Urinary bladder (tissue), 4 donors: Measurements from ENCODE around the gene POU2F1. TPM values are rescaled to one million over a fixed set of nuclear protein-coding genes. Genes with fewer than 3 reads are reported as not detected.
"Not testable (repeated sequence)": the region's sequence is repeated elsewhere in the genome, so short reads cannot be mapped to it uniquely, and the experiment has no call there.

Experiments used
- DNase-seq: peaks from one replicate; pipeline ENCODE4 v3.0.0-alpha.2; 2015; ENCODE audit errors: extremely low spot score
- H3K27ac ChIP-seq: one replicate; pipeline ENCODE4 v1.5.1; 2013; ENCODE audit warnings: low read depth, mild to moderate bottlenecking, moderate library complexity
- H3K36me3 ChIP-seq: one replicate; pipeline ENCODE4 v1.6.1; 2013; ENCODE audit warnings: mild to moderate bottlenecking, moderate library complexity; ENCODE audit not compliant: insufficient read depth
- H3K4me1 ChIP-seq: one replicate; pipeline ENCODE4 v1.6.1; 2013; ENCODE audit warnings: mild to moderate bottlenecking, moderate library complexity; ENCODE audit not compliant: insufficient read depth
- H3K4me3 ChIP-seq: one replicate; pipeline ENCODE4 v1.5.1; 2013; ENCODE audit warnings: low read depth, low read length
- WGBS: extraction: QIAGEN DNeasy Blood & Tissue Kit; methylation state at CpG from one replicate; pipeline ENCODE4 v1.1.7; 2013; 5-methylcytosine and 5-hydroxymethylcytosine counted together
- polyA plus RNA-seq: library from polyadenylated mRNA; stranded (reverse); fragments of 200-250 nt; gene quantifications from one replicate; pipeline ENCODE4 v1.2.3, GENCODE V29; 2013
- total RNA-seq: library from RNA; depleted of rRNA; stranded (reverse); fragments of >200 nt; gene quantifications from one replicate; pipeline ENCODE4 v1.2.3, GENCODE V29; 2014
- donor health status: healthy with polysubstance abuse.
- donor health status: healthy.

POU2F1 gene
- total and polyA plus RNA-seq, 2 donors: 2.2 to 31.3 TPM

DNA sequence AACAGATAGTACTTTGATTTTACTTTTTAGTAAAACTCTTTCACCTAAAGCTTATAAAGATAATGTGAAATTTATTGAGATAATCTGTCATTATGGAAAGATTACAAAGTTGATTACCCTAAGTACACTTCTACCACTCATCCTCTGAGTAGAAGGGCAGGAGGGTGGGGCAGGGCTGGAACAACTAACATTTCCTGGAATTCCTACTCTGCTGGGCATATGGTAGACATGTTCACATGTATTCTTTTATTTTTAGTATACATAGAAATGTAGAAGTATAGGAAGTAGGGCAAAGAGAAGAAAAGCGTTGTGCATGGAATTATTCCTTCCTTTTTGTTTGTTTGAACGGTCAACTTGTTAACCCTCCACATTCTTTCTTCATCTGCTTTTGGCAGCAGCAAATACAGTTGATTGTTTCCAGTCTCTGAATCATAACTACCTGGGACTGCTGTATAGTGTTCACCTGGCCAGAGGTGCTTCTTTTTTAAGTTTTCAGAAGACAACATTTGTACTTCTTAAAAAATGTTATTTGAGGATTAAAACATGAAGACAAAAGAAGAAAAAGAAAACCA, 85.1 kb downstream of the POU2F1 start:
- Histone ChIP-seq H3K4me1 (peaks cover 1% of the 10 kb centered on the region), H3K4me3 (no peak overlapping the region), H3K27ac (no peak overlapping the region), H3K36me3 (no peaks in the 10 kb centered on the region)
- WGBS: 47% methylated on average over 2 of the region's 2 CpGs
- no peak for DNase-seq

DNA sequence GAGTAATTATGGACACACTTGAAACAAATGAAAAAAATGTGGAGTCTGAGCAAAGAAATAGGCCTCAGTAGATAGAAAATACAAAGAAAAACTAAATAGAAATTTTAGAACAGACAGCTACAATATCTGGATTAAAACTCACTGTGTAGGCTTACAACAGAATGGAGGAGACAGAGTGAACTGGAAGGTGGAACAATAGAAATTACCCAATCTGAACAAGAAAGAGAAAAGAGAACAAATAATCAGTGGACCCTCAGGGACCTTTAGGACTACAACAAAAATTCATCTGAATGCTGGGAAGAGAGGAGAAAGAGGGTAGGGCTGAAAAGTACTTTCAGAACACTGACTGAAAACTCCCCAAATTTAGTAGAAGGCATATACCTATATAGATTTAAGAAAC, 90.0 kb downstream of the POU2F1 start:
- DNase-seq: no peak
- Histone ChIP-seq H3K4me1 (peaks cover 1% of the 10 kb centered on the region), H3K4me3 (no peak overlapping the region), H3K27ac (no peak overlapping the region), H3K36me3 (no peaks in the 10 kb centered on the region)

GRCh38 chr1:167312871-167313270, 92.2 kb downstream of the POU2F1 start:
- 95% methylated on average over 1 of the region's 1 CpG for WGBS
- Histone ChIP-seq H3K4me1 (no peaks in the 10 kb centered on the region), H3K27ac (no peak overlapping the region), H3K36me3 (no peaks in the 10 kb centered on the region), H3K4me3 (no peak overlapping the region)
- DNase-seq: no peak

GRCh38 chr1:167314671-167315070, 94.0 kb downstream of the POU2F1 start:
- Histone ChIP-seq H3K4me1 (no peaks in the 10 kb centered on the region), H3K36me3 (no peaks in the 10 kb centered on the region), H3K4me3 (no peak overlapping the region), H3K27ac (no peak overlapping the region)
- WGBS: 84% methylated on average over 3 of the region's 3 CpGs
- no peak for DNase-seq

DNA sequence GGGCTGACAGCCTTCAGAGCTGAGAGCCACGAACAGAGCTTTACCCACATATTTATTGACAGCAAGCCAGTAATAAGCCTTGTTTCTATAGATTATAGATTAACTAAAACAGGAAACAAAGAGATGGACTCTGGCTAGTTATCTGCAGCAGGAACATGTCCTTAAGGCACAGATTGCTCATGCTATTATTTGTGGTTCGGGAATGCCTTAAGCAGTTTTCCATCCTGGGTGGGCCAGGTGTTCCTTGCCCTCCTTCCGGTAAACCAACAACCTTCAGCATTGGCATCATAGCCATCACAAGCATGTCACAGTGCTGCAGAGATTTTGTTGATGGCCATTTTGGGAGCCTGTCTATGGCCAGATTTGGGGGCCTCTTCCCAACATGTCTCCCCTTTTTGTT, 96.8 kb downstream of the POU2F1 start:
- H3K27ac ChIP-seq: no peak overlapping the region
- no peak overlapping the region for H3K4me3 ChIP-seq
- DNase-seq: no peak
- H3K36me3 ChIP-seq: no peaks in the 10 kb centered on the region
- WGBS: 80% methylated on average over 3 of the region's 3 CpGs
- H3K4me1 ChIP-seq: no peaks in the 10 kb centered on the region

- H3K4me3 ChIP-seq, H3K4me1 ChIP-seq, H3K27ac ChIP-seq, DNase-seq, H3K36me3 ChIP-seq: not testable (repeated sequence)
- WGBS: over 99% methylated on average over 2 of the region's 2 CpGs
Observed at GRCh38 chr1:167319206-167319605, 98.5 kb downstream of the POU2F1 start.

DNA sequence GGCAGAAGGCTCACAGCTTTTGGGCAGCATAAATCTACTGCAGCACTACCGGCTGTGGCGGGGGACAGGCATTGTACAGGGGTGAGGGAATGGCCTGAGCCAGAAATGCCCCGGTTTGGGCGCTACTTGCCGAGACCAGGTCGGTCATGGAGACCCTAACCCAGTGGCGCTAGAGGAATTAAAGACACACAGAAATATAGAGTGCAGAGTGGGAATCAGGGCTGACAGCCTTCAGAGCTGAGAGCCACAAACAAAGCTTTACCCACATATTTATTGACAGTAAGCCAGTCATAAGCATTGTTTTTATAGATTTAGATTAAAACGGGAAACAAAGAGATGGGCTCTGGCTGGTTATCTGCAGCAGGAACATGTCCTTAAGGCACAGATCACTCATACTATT, 101.8 kb downstream of the POU2F1 start:
- DNase-seq: no peak
- WGBS: 97% methylated on average over 8 of the region's 8 CpGs
- Histone ChIP-seq H3K4me3 (no peak overlapping the region), H3K36me3 (no peaks in the 10 kb centered on the region), H3K27ac (no peak overlapping the region), H3K4me1 (no peaks in the 10 kb centered on the region)

GRCh38 chr1:167325151-167325550, 104.5 kb downstream of the POU2F1 start:
- 100% methylated on average over 1 of the region's 1 CpG for WGBS

DNA sequence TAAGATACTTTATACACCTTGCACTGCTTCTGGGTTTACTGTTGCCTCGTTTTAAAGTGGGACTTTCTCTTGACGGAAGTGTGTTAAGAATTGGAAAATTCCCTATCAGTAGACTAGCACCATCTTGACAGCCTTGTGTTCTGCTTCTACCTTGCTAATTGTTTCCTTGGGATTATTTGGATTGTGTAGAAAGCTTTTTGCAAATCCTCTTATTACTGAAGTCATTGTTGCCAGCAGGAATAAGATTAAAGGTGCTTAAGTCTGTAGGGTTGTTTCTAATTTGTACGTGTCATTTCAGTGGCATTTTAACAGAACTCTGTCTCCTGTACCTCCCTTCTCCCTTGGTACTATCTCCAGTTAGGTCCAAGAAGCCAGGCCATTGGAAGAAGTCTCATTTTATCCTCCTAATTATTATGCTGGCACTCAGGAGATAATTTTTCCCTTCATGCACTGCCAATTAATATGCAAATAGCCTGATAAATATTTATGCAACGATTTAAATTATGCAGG, 107.7 kb downstream of the POU2F1 start:
- H3K4me3 ChIP-seq: no peak overlapping the region
- H3K4me1 ChIP-seq: no peaks in the 10 kb centered on the region
- DNase-seq: no peak
- H3K36me3 ChIP-seq: no peaks in the 10 kb centered on the region
- WGBS: 69% methylated on average over 4 of the region's 4 CpGs
- H3K27ac ChIP-seq: no peak overlapping the region

More at GRCh38 chr1:167325151-167325550, 104.5 kb downstream of the POU2F1 start:
- H3K4me1 ChIP-seq: no peaks in the 10 kb centered on the region
- H3K27ac ChIP-seq: no peak overlapping the region
- no peak for DNase-seq
- no peak overlapping the region for H3K4me3 ChIP-seq
- no peaks in the 10 kb centered on the region for H3K36me3 ChIP-seq

DNA sequence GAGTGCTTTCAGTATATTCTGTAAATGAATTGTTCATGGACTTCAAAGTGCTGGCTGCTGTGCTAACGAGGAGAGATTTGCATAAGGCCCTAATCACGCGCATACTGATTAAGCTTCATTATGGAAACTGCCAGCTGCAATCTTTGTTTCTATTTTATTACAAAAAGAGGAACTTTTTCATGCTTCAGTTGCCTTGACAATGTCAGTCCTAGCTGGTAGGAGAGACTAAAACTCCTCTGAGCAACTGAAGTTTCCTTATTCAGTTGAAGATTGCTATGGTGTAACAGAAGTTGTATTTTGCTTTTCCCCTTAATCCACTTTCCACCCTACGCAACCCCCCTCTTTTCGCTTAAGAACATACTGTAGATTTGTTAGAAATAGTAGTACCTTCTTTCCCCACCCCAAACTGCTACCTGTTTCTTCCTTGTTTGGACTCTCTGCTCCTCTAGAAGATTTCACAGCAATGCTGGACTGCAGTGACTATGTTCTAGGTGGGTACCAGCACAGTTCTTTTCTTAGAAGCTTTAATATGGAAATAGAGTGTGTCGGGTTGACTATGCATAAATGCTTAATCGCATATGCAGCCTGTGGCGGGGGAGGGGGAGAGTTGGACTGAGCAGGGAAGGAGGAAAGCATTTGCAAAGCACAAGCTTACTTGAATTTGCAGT, 108.3 kb downstream of the POU2F1 start:
- Histone ChIP-seq H3K36me3 (no peaks in the 10 kb centered on the region), H3K4me1 (no peaks in the 10 kb centered on the region), H3K27ac (no peak overlapping the region), H3K4me3 (no peak overlapping the region)
- 76% methylated on average over 8 of the region's 8 CpGs for WGBS
- no peak for DNase-seq

GRCh38 chr1:167330601-167331293, 110.1 kb downstream of the POU2F1 start:
- no peak for DNase-seq
- Histone ChIP-seq H3K27ac (no peak overlapping the region), H3K4me1 (no peaks in the 10 kb centered on the region), H3K4me3 (no peak overlapping the region), H3K36me3 (no peaks in the 10 kb centered on the region)
- 91% methylated on average over 1 of the region's 1 CpG for WGBS

- Histone ChIP-seq H3K4me1 (no peaks in the 10 kb centered on the region), H3K27ac (no peak overlapping the region), H3K4me3 (no peak overlapping the region), H3K36me3 (no peaks in the 10 kb centered on the region)
- 57% methylated on average over 2 of the region's 2 CpGs for WGBS
- no peak for DNase-seq
Observed at GRCh38 chr1:167331650-167332049, 111.0 kb downstream of the POU2F1 start.

GRCh38 chr1:167332503-167332902, 111.8 kb downstream of the POU2F1 start:
- Histone ChIP-seq H3K36me3 (no peaks in the 10 kb centered on the region), H3K4me1 (no peaks in the 10 kb centered on the region), H3K4me3 (no peak overlapping the region), H3K27ac (no peak overlapping the region)
- DNase-seq: no peak
- 6% methylated on average over 1 of the region's 1 CpG for WGBS

DNA sequence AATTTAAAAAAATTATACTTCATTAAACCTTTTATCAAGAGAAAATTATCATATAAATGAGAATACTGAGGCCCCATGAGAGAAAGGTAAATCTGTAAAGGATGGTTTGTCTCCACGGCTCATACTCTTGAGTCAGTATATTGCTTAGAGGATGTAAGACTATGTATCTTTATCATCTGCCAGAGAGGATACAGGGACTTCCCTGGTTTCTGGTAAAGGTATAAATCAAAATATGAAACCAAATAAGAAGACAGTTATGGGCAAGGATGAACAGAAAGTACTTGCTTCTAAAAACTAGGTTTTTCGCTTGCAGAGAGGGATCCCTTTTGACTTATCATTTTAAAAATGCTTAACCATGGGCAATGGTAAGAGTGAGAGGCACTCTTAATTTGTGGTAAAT, 112.4 kb downstream of the POU2F1 start:
- Histone ChIP-seq H3K4me1 (no peaks in the 10 kb centered on the region), H3K4me3 (no peak overlapping the region), H3K27ac (no peak overlapping the region), H3K36me3 (peaks cover 1% of the 10 kb centered on the region)
- WGBS: 91% methylated on average over 2 of the region's 2 CpGs
- DNase-seq: no peak
